PFSK-1 (cell line): ENCODE data around the gene KRTAP9-9.

Experiments
- FOXP2 ChIP-seq: optimal IDR thresholded peaks from 2 replicates; pipeline ENCODE3; 2011; ENCODE audit warnings: borderline replicate concordance, control low read depth, inconsistent platforms; ENCODE audit not compliant: insufficient read depth; ENCODE audit errors: extremely low read length, extremely low read depth
- POLR2AphosphoS5 ChIP-seq: IDR thresholded peaks from 2 replicates; pipeline ENCODE4 v1.6.1; 2012; ENCODE audit warnings: low read depth, mild to moderate bottlenecking, control low read depth, low read length, moderate library complexity
- SIN3A ChIP-seq: IDR thresholded peaks from 2 replicates; pipeline ENCODE4 v1.6.1; 2012; ENCODE audit warnings: mild to moderate bottlenecking, low read length, moderate library complexity, borderline replicate concordance; ENCODE audit not compliant: insufficient read depth
- TAF1 ChIP-seq: IDR thresholded peaks from 2 replicates; pipeline ENCODE4 v1.6.1; 2012; ENCODE audit warnings: low read length, control low read depth, borderline replicate concordance; ENCODE audit not compliant: insufficient read depth
- TF ChIP-seq, protein P1 (sequence below), 2 experiments: IDR thresholded peaks; 2 replicates each; pipeline versions ENCODE4 v1.6.1 to v1.8.0; 2011 to 2012; ENCODE audit warnings: low read depth in 2 of 2, low read length in 2 of 2, control low read depth in 1 of 2, inconsistent platforms in 1 of 2, mild to moderate bottlenecking in 1 of 2, moderate library complexity in 1 of 2; ENCODE audit not compliant: insufficient read depth in 1 of 2

The KRTAP9-9 gene

DNA sequence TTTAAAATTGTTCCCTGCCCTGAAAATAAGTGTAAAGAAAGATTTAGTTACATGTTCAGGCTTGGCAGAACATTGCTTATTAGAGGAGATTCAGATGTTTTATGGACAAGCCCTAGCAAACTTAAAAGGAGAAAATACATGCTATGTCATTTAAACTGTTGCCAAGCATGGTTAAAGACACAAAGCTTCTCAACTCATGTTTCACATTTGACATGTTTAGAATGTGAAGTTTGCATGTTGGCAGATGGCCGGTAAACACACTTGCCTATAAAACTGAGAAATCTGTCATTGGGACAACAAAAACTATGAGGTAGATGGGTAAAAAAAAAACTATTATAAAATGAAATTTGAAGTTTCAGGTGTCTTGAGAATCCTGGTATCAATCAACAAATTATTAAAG is 41.7 kb downstream of the KRTAP9-9 start:
- TF ChIP-seq SIN3A (no peak), POLR2AphosphoS5 (no peak), TAF1 (no peak), FOXP2 (no peak)
- TF ChIP-seq, protein P1, sequence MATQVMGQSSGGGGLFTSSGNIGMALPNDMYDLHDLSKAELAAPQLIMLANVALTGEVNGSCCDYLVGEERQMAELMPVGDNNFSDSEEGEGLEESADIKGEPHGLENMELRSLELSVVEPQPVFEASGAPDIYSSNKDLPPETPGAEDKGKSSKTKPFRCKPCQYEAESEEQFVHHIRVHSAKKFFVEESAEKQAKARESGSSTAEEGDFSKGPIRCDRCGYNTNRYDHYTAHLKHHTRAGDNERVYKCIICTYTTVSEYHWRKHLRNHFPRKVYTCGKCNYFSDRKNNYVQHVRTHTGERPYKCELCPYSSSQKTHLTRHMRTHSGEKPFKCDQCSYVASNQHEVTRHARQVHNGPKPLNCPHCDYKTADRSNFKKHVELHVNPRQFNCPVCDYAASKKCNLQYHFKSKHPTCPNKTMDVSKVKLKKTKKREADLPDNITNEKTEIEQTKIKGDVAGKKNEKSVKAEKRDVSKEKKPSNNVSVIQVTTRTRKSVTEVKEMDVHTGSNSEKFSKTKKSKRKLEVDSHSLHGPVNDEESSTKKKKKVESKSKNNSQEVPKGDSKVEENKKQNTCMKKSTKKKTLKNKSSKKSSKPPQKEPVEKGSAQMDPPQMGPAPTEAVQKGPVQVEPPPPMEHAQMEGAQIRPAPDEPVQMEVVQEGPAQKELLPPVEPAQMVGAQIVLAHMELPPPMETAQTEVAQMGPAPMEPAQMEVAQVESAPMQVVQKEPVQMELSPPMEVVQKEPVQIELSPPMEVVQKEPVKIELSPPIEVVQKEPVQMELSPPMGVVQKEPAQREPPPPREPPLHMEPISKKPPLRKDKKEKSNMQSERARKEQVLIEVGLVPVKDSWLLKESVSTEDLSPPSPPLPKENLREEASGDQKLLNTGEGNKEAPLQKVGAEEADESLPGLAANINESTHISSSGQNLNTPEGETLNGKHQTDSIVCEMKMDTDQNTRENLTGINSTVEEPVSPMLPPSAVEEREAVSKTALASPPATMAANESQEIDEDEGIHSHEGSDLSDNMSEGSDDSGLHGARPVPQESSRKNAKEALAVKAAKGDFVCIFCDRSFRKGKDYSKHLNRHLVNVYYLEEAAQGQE (IDR thresholded peaks at IDR 0.05; ENCODE audit: insufficient read depth in 1 of 2, low read depth in 2 of 2, low read length in 2 of 2), result no peak

DNA sequence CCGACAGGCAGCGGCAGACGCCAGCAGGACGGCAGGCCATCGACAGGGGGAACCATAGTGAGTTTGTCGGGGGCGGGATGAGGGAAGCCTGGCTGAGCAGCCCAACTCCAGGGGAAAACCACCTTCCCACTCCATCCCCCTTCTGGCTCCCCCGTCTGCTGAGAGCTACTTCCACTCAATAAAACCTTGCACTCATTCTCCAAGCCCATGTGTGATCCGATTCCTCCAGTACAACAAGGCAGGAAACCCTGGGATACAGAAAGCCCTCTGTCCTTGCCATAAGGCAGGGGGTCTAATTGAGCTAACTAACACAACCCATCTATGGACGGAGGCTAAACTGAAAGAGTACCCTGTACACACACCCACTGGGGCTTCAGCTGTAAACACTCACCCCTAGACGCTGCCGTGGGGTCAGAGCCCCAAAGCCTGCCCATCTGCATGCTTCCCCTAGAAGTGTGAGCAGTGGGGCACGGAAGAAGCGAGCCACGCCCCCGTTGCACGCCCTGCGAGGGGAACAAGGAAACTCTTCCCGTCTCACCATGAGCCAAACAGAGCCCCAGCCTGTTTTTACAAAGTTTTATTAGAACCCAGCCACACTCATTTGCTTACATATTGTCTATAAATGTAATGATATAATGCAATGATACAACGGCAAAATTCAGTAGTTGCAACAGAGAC is 43.4 kb downstream of the KRTAP9-9 start:
- TF ChIP-seq TAF1 (no peak), FOXP2 (no peak), SIN3A (no peak), POLR2AphosphoS5 (no peak)
- TF ChIP-seq, protein P1 (IDR thresholded peaks at IDR 0.05; ENCODE audit: insufficient read depth in 1 of 2, low read depth in 2 of 2, low read length in 2 of 2), result no peak

DNA sequence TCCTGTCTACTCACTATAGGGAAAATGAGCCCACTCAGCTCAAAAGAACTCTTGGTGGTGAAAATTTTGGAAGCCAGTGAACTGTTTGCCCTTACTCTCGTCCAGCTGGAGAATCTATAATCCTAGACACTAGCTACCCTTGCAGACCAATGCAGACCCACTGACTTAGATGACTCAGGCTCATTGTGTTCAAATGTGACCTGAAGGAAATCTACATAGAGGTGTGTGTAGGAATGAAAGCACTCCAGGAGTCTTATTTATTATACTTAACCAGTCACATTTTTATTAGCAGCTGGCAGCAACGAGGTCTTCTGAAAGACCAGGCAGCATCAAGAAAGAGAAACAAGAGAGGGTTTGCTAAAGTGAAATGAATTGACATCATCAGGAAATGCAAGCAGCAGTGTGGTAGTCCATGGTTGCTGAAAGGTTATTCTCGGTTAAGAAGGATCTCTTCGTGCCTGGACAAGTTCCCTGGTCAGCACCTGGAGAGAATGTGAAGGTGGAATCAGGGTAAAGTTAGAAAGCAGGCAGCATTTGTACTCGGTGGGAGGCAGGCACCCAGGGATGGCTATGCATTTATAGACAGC is 46.1 kb downstream of the KRTAP9-9 start:
- TF ChIP-seq SIN3A, result no peak
- no peak for TF ChIP-seq FOXP2
- TF ChIP-seq, protein P1 (IDR thresholded peaks at IDR 0.05; ENCODE audit: insufficient read depth in 1 of 2, low read depth in 2 of 2, low read length in 2 of 2), result no peak
- TF ChIP-seq TAF1, result no peak
- no peak for TF ChIP-seq POLR2AphosphoS5

DNA sequence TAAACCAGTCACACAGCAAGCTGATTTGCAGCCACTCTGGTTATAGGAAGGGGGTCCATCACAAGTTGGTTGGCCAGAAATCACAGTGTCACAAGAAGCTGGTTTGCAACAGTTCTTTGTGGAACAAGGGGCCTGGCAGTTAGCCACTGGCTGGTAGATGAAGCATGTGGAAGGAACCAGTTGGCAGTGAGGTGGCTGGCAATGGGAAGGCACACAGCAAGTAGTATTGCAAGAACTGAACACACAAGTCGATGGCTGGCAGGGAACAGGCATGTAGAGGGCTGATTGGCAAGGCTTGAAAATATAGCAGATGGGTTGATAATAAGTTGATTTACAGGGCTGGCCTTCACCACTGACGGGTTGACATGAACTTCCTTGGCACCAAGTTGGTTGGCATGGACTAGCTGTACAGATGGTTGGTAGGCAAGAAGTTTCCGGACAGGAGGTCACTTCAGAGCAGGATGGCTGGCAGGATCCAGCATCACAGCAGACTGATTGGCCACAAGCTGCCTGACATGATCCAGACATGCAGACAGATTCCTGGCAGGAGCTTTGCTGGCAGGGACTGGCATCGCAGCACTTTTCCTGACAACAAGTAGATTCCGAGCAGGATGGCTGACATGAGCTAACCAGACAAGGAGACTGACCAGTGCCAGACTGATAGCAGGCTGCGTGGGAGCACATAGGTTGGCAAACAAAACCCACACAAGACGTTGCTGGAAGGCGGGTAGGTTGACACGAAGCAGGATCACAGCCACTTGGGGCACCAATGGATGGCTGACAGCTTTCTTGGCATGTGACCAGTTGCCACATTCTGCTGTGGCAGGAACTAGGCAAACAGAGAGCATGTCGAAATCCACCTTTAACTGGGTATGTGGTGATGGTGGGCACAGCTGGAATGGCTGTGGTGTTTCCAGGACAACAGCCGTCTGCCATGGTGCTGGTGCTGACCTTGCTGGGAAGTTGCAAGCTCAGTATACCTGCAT is 47.0 kb downstream of the KRTAP9-9 start, which contains the start of gene KRTAP29-1:
Gene KRTAP29-1 (minus strand): TSS at position 936 of the 986 bp plus-strand sequence. CDS start 0 bp downstream, at position 936.
- no peak for TF ChIP-seq POLR2AphosphoS5
- TF ChIP-seq FOXP2, result no peak
- no peak for TF ChIP-seq TAF1
- TF ChIP-seq, protein P1 (IDR thresholded peaks at IDR 0.05; ENCODE audit: insufficient read depth in 1 of 2, low read depth in 2 of 2, low read length in 2 of 2), result no peak
- no peak for TF ChIP-seq SIN3A
